Liver (tissue), 9 donors: Measurements from ENCODE around the gene PRKN. TPM values are rescaled to one million over a fixed set of nuclear protein-coding genes. Genes with fewer than 3 reads are reported as not detected.

Experiments
- DNase-seq: peaks from one replicate; pipeline ENCODE4 v3.0.0-alpha.2; 2017; ENCODE audit warnings: low spot score
- H3K27ac ChIP-seq, 2 donors: one replicate each; pipeline ENCODE4 v1.7.0; 2013; ENCODE audit warnings: inconsistent platforms in 2 of 2, low read length in 2 of 2, control low read depth in 1 of 2, low read depth in 1 of 2, mild to moderate bottlenecking in 1 of 2
- H3K27me3 ChIP-seq, 4 donors: one replicate each; pipeline versions ENCODE4 v1.6.1 to v1.7.0; 2013; ENCODE audit warnings: low read length in 3 of 4, inconsistent platforms in 1 of 4, mild to moderate bottlenecking in 1 of 4, moderate library complexity in 1 of 4; ENCODE audit not compliant: control insufficient read depth in 4 of 4, insufficient read depth in 4 of 4
- H3K36me3 ChIP-seq, 4 donors: one replicate each; pipeline versions ENCODE4 v1.6.1 to v1.7.0; 2013; ENCODE audit warnings: low read length in 3 of 4, mild to moderate bottlenecking in 3 of 4, low read depth in 1 of 4, moderate library complexity in 1 of 4; ENCODE audit not compliant: control insufficient read depth in 4 of 4, insufficient read depth in 3 of 4
- H3K4me1 ChIP-seq, 4 donors: one replicate each; pipeline versions ENCODE4 v1.6.1 to v1.7.0; 2013; ENCODE audit warnings: low read length in 3 of 4, mild to moderate bottlenecking in 3 of 4, moderate library complexity in 1 of 4; ENCODE audit not compliant: control insufficient read depth in 4 of 4, insufficient read depth in 4 of 4
- H3K4me3 ChIP-seq, 3 donors: one replicate each; pipeline versions ENCODE4 v1.6.1 to v1.7.0; 2013; ENCODE audit warnings: low read length in 3 of 3, control low read depth in 1 of 3, low read depth in 1 of 3, mild to moderate bottlenecking in 1 of 3
- H3K9ac ChIP-seq, 2 donors: one replicate each; pipeline ENCODE4 v1.7.0; 2013; ENCODE audit warnings: low read length in 2 of 2, mild to moderate bottlenecking in 2 of 2, moderate library complexity in 2 of 2, control low read depth in 1 of 2, low read depth in 1 of 2
- H3K9me3 ChIP-seq, 4 donors: one replicate each; pipeline versions ENCODE4 v1.6.1 to v1.7.0; 2013; ENCODE audit warnings: low read length in 3 of 4; ENCODE audit not compliant: control insufficient read depth in 4 of 4
- EGR1 ChIP-seq, 2 donors: IDR thresholded peaks; 2 replicates each; pipeline ENCODE4 v1.6.1; 2016 to 2018; ENCODE audit warnings: antibody characterized with exemption in 2 of 2, low read depth in 2 of 2
- FOXA1 ChIP-seq: IDR thresholded peaks from 2 replicates; pipeline ENCODE4 v1.6.1; 2016; ENCODE audit warnings: antibody characterized with exemption
- FOXA2 ChIP-seq: IDR thresholded peaks from 2 replicates; pipeline ENCODE4 v1.6.1; 2016; ENCODE audit warnings: antibody characterized with exemption
- GABPA ChIP-seq, 2 donors: IDR thresholded peaks in 1 of 2; conservative IDR thresholded peaks in 1 of 2; 2 replicates each; pipeline ENCODE4 v1.6.1; 2016; ENCODE audit warnings: antibody characterized with exemption in 2 of 2, mild to moderate bottlenecking in 1 of 2, moderate library complexity in 1 of 2
- HNF4A ChIP-seq, 2 donors: conservative IDR thresholded peaks; 2 replicates each; pipeline ENCODE4 v1.6.1; 2016; ENCODE audit warnings: antibody characterized with exemption in 2 of 2, mild to moderate bottlenecking in 2 of 2
- HNF4G ChIP-seq: IDR thresholded peaks from 2 replicates; pipeline ENCODE4 v1.6.1; 2016; ENCODE audit warnings: antibody characterized with exemption
- JUND ChIP-seq, 2 donors: IDR thresholded peaks; 2 replicates each; pipeline ENCODE4 v1.6.1; 2016; ENCODE audit warnings: antibody characterized with exemption in 2 of 2
- NR2F2 ChIP-seq: IDR thresholded peaks from 2 replicates; pipeline ENCODE4 v1.6.1; 2016; ENCODE audit warnings: antibody characterized with exemption
- RAD21 ChIP-seq, 2 donors: IDR thresholded peaks; 2 replicates each; pipeline ENCODE4 v1.6.1; 2016; ENCODE audit warnings: antibody characterized with exemption in 2 of 2, mild to moderate bottlenecking in 2 of 2
- RXRA ChIP-seq, 2 donors: IDR thresholded peaks; 2 replicates each; pipeline ENCODE4 v1.6.1; 2017 to 2018; ENCODE audit warnings: antibody characterized with exemption in 2 of 2, mild to moderate bottlenecking in 1 of 2
- SP1 ChIP-seq: IDR thresholded peaks from 2 replicates; pipeline ENCODE4 v1.6.1; 2018; ENCODE audit warnings: antibody characterized with exemption, mild to moderate bottlenecking
- TAF1 ChIP-seq: conservative IDR thresholded peaks from 2 replicates; pipeline ENCODE4 v1.6.1; 2016; ENCODE audit warnings: antibody characterized with exemption, mild to moderate bottlenecking
- YY1 ChIP-seq: IDR thresholded peaks from 2 replicates; pipeline ENCODE4 v1.6.1; 2016; ENCODE audit warnings: antibody characterized with exemption, mild to moderate bottlenecking
- WGBS: extraction: QIAGEN DNeasy Blood & Tissue Kit; methylation state at CpG from one replicate; pipeline ENCODE4 v1.1.7; 2013; 5-methylcytosine and 5-hydroxymethylcytosine counted together
- polyA plus RNA-seq, 2 donors: library from polyadenylated mRNA; stranded (reverse) in 1 of 2; unstranded in 1 of 2; fragments of 200-250 nt in 1 of 2; fragments of >200 nt in 1 of 2; fragmentation: Nextera tagmentation in 1 of 2; extraction: Ambion mirVana in 1 of 2; gene quantifications; one replicate each; pipeline versions ENCODE4 v1.2.1 to v1.2.3, GENCODE V29; 2013 to 2015
- total RNA-seq, 2 donors: library from RNA; depleted of rRNA; stranded (reverse); fragments of >200 nt; gene quantifications; one replicate each; pipeline ENCODE4 v1.2.3, GENCODE V29; 2014
- TF ChIP-seq, protein P1 (sequence below): IDR thresholded peaks from 2 replicates; pipeline ENCODE4 v1.6.1; 2016; ENCODE audit warnings: antibody characterized with exemption
- TF ChIP-seq, protein P2 (sequence below): fragments of 150-350 bp; IDR thresholded peaks from 2 replicates; pipeline ENCODE4 v1.5.1; 2017; ENCODE audit warnings: improper control_type of control experiment, low read depth, low read length; ENCODE audit not compliant: missing input control
- TF ChIP-seq, protein P3 (sequence below): IDR thresholded peaks from 2 replicates; pipeline ENCODE4 v1.6.1; 2016; ENCODE audit warnings: antibody characterized with exemption, mild to moderate bottlenecking
- TF ChIP-seq, protein P4 (sequence below): IDR thresholded peaks from 2 replicates; pipeline ENCODE4 v1.6.1; 2016; ENCODE audit warnings: antibody characterized with exemption
- TF ChIP-seq, protein P5 (sequence below): IDR thresholded peaks from 2 replicates; pipeline ENCODE4 v1.6.1; 2016; ENCODE audit warnings: antibody characterized with exemption
- donor health status: healthy.
- donor health status: healthy.
- donor health status: healthy.
- donor health status: healthy.
- donor health status: healthy.

PRKN gene
- total and polyA plus RNA-seq, 4 donors, result 0.47 to 4.1 (median 3.2) TPM

DNA sequence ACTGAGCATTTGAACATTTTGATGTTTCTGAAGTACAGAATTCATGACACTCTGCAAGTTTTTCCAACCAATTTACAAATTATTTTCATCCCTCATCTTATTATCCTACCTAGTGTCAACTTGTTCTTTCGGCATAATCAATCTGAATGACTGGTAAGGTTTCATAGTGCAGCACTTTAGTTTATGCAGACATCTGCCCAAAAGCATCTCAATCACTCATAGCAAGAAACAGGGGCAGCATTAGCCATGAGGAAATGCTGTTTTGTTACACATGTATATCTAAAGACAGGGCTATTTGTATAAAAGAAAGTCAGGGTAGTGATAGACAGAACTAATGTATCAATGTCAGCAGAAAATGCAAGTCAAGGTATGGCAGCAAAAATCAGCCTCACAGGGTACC lies 1075.6 kb downstream of the PRKN start:
- no peaks in the 10 kb centered on the region for H3K36me3 ChIP-seq
- H3K27ac ChIP-seq, result no peak overlapping the region
- peaks cover 0 to 4% (median 3%) of the 10 kb centered on the region in 4 donors for H3K9me3 ChIP-seq
- H3K4me3 ChIP-seq, result no peak overlapping the region
- no peak for DNase-seq
- H3K4me1 ChIP-seq, result no peaks in the 10 kb centered on the region
- 99% methylated on average over 1 of the region's 1 CpG for WGBS
- TF ChIP-seq YY1 (no peak), HNF4A (conservative IDR thresholded peaks at IDR 0.05) (no peak), FOXA2 (no peak), SP1 (no peak), EGR1 (IDR thresholded peaks at IDR 0.05; ENCODE audit: low read depth in 2 of 2) (no peak), HNF4G (no peak), RXRA (IDR thresholded peaks at IDR 0.05) (no peak), NR2F2 (no peak), FOXA1 (no peak), JUND (IDR thresholded peaks at IDR 0.05) (no peak), RAD21 (IDR thresholded peaks at IDR 0.05) (no peak), GABPA (IDR thresholded peaks at IDR 0.05 in 1 of 2, conservative IDR thresholded peaks at IDR 0.05 in 1 of 2) (no peak), TAF1 (no peak)
- TF ChIP-seq, protein P1, sequence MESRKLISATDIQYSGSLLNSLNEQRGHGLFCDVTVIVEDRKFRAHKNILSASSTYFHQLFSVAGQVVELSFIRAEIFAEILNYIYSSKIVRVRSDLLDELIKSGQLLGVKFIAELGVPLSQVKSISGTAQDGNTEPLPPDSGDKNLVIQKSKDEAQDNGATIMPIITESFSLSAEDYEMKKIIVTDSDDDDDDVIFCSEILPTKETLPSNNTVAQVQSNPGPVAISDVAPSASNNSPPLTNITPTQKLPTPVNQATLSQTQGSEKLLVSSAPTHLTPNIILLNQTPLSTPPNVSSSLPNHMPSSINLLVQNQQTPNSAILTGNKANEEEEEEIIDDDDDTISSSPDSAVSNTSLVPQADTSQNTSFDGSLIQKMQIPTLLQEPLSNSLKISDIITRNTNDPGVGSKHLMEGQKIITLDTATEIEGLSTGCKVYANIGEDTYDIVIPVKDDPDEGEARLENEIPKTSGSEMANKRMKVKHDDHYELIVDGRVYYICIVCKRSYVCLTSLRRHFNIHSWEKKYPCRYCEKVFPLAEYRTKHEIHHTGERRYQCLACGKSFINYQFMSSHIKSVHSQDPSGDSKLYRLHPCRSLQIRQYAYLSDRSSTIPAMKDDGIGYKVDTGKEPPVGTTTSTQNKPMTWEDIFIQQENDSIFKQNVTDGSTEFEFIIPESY, result no peak
- TF ChIP-seq, protein P2, sequence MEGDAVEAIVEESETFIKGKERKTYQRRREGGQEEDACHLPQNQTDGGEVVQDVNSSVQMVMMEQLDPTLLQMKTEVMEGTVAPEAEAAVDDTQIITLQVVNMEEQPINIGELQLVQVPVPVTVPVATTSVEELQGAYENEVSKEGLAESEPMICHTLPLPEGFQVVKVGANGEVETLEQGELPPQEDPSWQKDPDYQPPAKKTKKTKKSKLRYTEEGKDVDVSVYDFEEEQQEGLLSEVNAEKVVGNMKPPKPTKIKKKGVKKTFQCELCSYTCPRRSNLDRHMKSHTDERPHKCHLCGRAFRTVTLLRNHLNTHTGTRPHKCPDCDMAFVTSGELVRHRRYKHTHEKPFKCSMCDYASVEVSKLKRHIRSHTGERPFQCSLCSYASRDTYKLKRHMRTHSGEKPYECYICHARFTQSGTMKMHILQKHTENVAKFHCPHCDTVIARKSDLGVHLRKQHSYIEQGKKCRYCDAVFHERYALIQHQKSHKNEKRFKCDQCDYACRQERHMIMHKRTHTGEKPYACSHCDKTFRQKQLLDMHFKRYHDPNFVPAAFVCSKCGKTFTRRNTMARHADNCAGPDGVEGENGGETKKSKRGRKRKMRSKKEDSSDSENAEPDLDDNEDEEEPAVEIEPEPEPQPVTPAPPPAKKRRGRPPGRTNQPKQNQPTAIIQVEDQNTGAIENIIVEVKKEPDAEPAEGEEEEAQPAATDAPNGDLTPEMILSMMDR, result no peak
- TF ChIP-seq, protein P3, sequence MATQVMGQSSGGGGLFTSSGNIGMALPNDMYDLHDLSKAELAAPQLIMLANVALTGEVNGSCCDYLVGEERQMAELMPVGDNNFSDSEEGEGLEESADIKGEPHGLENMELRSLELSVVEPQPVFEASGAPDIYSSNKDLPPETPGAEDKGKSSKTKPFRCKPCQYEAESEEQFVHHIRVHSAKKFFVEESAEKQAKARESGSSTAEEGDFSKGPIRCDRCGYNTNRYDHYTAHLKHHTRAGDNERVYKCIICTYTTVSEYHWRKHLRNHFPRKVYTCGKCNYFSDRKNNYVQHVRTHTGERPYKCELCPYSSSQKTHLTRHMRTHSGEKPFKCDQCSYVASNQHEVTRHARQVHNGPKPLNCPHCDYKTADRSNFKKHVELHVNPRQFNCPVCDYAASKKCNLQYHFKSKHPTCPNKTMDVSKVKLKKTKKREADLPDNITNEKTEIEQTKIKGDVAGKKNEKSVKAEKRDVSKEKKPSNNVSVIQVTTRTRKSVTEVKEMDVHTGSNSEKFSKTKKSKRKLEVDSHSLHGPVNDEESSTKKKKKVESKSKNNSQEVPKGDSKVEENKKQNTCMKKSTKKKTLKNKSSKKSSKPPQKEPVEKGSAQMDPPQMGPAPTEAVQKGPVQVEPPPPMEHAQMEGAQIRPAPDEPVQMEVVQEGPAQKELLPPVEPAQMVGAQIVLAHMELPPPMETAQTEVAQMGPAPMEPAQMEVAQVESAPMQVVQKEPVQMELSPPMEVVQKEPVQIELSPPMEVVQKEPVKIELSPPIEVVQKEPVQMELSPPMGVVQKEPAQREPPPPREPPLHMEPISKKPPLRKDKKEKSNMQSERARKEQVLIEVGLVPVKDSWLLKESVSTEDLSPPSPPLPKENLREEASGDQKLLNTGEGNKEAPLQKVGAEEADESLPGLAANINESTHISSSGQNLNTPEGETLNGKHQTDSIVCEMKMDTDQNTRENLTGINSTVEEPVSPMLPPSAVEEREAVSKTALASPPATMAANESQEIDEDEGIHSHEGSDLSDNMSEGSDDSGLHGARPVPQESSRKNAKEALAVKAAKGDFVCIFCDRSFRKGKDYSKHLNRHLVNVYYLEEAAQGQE, result no peak
- TF ChIP-seq, protein P4, sequence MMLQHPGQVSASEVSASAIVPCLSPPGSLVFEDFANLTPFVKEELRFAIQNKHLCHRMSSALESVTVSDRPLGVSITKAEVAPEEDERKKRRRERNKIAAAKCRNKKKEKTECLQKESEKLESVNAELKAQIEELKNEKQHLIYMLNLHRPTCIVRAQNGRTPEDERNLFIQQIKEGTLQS, result no peak
- TF ChIP-seq, protein P5, sequence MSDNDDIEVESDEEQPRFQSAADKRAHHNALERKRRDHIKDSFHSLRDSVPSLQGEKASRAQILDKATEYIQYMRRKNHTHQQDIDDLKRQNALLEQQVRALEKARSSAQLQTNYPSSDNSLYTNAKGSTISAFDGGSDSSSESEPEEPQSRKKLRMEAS, result no peak
- no peaks in the 10 kb centered on the region for H3K27me3 ChIP-seq
- no peak overlapping the region for H3K9ac ChIP-seq
